Measurements from ENCODE around the gene INPP4A. TPM values are rescaled to one million over a fixed set of nuclear protein-coding genes. Genes with fewer than 3 reads are reported as not detected.

INPP4A gene
- polyA plus RNA-seq, 1 experiment, result 12.9 TPM

- ChIA-PET POLR2A (no interaction called here), CTCF (interaction anchor here (0.9 to 1.9 kb wide), 7 partner anchors 8 to 121 kb away, joined by 3 to 6 read pairs (median 4); no protein-coding TSS in a partner anchor)
- peak; percentile 57 for TF ChIP-seq CTCF (IDR thresholded peaks at IDR 0.05; ENCODE audit: low read depth, low read length)
- Histone ChIP-seq H3K27ac (ENCODE audit: low read depth, low read length) (no peak overlapping the region), H3K9me3 (ENCODE audit: control insufficient read depth, insufficient read depth, low read length) (no peaks in the 10 kb centered on the region), H3K27me3 (ENCODE audit: control insufficient read depth, insufficient read depth, low read length) (no peaks in the 10 kb centered on the region), H3K4me3 (ENCODE audit: low read depth, low read length) (no peak overlapping the region)
- DNase-seq (ENCODE audit: low read depth, low spot score), result no peak
Measured at GRCh38 chr2:98487806-98488189, 43.1 kb downstream of the INPP4A start.

DNA sequence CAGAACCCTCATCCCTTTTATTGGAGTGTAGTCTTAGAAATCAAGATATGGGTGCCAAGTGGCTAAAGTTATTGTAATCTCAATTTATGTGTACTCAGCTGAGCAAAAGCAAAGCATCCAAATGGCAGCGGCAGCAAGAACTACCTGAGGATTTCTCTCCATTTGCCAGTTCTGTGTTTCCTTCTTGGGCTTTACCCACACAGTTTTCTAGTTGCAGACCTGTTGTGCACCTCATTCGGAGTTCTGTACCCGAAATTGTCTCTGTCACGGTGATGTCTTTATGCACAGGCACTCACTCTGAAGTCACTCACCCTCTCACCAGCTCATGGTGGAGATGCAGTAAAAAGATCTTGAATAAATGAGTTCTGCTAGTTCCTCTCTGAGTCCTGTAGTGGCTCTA is 43.6 kb downstream of the INPP4A start:
- TF ChIP-seq CTCF (IDR thresholded peaks at IDR 0.05; ENCODE audit: low read depth, low read length), result no peak
- Histone ChIP-seq H3K27ac (ENCODE audit: low read depth, low read length) (no peak overlapping the region), H3K9me3 (ENCODE audit: control insufficient read depth, insufficient read depth, low read length) (no peaks in the 10 kb centered on the region), H3K4me3 (ENCODE audit: low read depth, low read length) (no peak overlapping the region), H3K27me3 (ENCODE audit: control insufficient read depth, insufficient read depth, low read length) (no peaks in the 10 kb centered on the region)
- ChIA-PET POLR2A (no interaction called here), CTCF (interaction anchor here (1.2 to 1.9 kb wide), 5 partner anchors 8 to 31 kb away, joined by 3 to 6 read pairs (median 3); no protein-coding TSS in a partner anchor)
- no peak for DNase-seq (ENCODE audit: low read depth, low spot score)

DNA sequence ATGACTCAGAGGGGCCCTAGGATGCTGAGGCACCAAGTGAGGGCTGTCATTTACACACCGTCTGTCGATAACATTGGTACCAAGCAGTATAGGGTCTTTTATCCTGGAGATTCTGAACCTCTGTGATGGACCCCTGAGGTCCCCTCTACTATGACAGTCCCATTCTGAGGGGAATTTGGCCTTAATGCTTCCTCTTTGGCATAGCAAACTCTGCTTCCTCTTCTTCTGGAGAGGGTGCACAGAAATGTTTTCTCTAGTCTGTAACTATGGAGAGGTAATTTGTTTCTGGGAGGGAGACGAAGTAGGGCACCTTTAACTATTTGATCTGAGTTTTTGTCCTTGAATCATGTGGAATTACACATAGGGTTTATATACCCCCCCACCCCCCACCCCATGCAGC is 44.8 kb downstream of the INPP4A start:
- no peak overlapping the region for H3K27ac ChIP-seq (ENCODE audit: low read depth, low read length)
- ChIA-PET CTCF (no interaction called here), POLR2A (no interaction called here)
- DNase-seq (ENCODE audit: low read depth, low spot score), result no peak
- no peak overlapping the region for H3K4me3 ChIP-seq (ENCODE audit: low read depth, low read length)
- TF ChIP-seq CTCF (IDR thresholded peaks at IDR 0.05; ENCODE audit: low read depth, low read length), result no peak
- H3K9me3 ChIP-seq (ENCODE audit: control insufficient read depth, insufficient read depth, low read length), result no peaks in the 10 kb centered on the region
- no peaks in the 10 kb centered on the region for H3K27me3 ChIP-seq (ENCODE audit: control insufficient read depth, insufficient read depth, low read length)

DNA sequence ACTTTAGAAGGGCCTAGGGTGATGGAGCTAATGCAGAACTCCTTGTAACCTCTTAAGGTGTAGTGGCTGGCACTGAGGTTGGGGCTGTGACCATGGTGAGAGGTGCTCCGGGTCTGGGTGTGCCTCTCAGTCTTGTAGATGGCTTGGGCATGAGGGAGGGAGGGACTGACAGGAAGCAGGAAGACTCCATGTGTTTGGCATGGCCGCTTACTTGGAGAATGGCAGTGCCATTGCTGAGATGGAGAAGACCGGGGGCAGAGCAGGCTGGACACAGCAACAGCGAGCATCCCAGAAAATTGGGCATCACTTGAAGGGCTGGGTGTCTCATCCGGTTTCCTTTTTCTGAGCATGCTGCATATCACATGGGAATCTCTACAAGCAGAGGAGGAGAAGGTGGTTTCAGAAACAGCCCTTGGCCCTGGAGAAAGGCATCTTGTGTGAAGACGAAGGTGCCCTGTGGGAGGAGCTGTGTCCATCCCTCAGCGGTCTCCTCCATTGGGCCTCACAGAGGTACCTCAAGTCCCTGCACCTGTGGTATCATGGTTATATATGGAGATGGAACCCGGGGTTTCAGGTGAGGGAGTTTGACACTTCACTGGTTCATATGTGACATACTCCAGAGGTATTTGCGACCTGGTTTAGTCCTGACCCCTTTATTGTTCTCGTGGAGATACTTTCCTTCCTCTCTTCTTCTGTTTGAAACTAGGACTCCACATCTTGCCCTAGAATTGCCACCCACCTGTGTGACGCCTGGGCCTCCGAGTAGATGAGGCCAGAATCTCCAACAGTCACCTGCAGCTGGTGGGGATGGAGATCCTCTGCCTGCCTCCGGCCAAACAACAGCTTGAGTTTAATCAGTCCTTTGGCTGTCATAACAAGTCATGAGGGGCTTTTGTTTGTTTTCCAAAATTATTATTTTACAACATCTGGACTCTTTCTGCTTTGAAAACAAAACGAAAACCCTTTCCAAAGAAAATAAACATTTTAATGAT is 45.6 kb downstream of the INPP4A start:
- POLR2A ChIA-PET, result no interaction called here
- CTCF ChIA-PET, result no interaction called here
- Histone ChIP-seq H3K27me3 (ENCODE audit: control insufficient read depth, insufficient read depth, low read length) (no peaks in the 10 kb centered on the region), H3K27ac (ENCODE audit: low read depth, low read length) (peak overlapping the region; percentile 21), H3K4me3 (ENCODE audit: low read depth, low read length) (no peak overlapping the region), H3K9me3 (ENCODE audit: control insufficient read depth, insufficient read depth, low read length) (no peaks in the 10 kb centered on the region)
- DNase-seq (ENCODE audit: low read depth, low spot score), result no peak
- no peak for TF ChIP-seq CTCF (IDR thresholded peaks at IDR 0.05; ENCODE audit: low read depth, low read length)

- TF ChIP-seq CTCF (IDR thresholded peaks at IDR 0.05; ENCODE audit: low read depth, low read length), result no peak
Measured at GRCh38 chr2:98492441-98492840, 47.8 kb downstream of the INPP4A start.

More at GRCh38 chr2:98492441-98492840, 47.8 kb downstream of the INPP4A start:
- Histone ChIP-seq H3K27me3 (ENCODE audit: control insufficient read depth, insufficient read depth, low read length) (no peaks in the 10 kb centered on the region), H3K9me3 (ENCODE audit: control insufficient read depth, insufficient read depth, low read length) (peaks cover 2% of the 10 kb centered on the region; the same call in 1 of the 2 replicates), H3K27ac (ENCODE audit: low read depth, low read length) (no peak overlapping the region), H3K4me3 (ENCODE audit: low read depth, low read length) (no peak overlapping the region)
- no peak for DNase-seq (ENCODE audit: low read depth, low spot score)
- POLR2A ChIA-PET, result no interaction called here
- CTCF ChIA-PET, result interaction anchor here (1.2 kb wide), 1 partner anchor 20 kb away, joined by 3 read pairs; no protein-coding TSS in a partner anchor

All from AG04450 (cell line).